Skeletal muscle cell (primary cell): Measurements from ENCODE around the gene BMP15.

ENCODE experiments used
- DNase-seq: peaks from one replicate; pipeline ENCODE4 v3.0.0-alpha.2; 2010; ENCODE audit warnings: low read depth
- H3K4me3 ChIP-seq: 2 replicates; pipeline ENCODE4 v1.5.1; 2011; ENCODE audit warnings: low read depth, mild to moderate bottlenecking, control low read depth, low read length, moderate library complexity

Gene BMP15

DNA sequence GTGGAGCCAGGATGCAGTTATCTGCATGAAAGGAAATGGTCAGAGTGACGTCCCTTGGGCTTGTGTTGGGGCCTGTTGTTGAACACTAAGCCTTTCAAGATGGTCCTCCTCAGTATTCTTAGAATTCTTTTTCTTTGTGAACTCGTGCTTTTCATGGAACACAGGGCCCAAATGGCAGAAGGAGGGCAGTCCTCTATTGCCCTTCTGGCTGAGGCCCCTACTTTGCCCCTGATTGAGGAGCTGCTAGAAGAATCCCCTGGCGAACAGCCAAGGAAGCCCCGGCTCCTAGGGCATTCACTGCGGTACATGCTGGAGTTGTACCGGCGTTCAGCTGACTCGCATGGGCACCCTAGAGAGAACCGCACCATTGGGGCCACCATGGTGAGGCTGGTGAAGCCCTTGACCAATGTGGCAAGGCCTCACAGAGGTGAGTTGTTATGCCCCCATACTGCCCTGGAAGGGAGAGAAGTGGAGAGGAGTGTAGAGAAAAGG is at the start of gene BMP15:
Gene BMP15, plus strand, starts transcription at position 51 of the 492 bp plus-strand sequence. Its CDS starts 49 bp downstream, at position 100.
- H3K4me3 ChIP-seq, result no peak within 1 kb of the TSS
- no peak for DNase-seq

DNA sequence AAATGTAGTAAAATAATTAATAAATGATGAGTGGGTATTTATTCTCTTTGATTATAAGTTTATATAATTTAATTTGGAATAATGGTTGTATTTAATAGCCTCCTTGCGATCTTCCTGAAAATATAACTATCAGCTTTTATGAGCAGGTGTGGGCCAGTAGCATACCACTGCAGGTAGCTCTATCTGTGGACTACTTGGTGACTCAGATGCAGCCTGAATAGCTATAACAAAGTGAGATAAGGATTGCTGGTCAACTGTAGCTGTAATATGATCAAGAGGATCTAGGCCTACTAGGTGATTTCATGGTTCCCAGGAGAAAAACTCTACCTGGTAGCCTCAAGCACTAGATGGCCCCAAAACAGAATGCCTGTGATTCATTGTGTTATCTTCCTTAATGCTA is 47.1 kb upstream of the BMP15 start:
- H3K4me3 ChIP-seq, result no peak overlapping the region
- DNase-seq, result no peak

DNA sequence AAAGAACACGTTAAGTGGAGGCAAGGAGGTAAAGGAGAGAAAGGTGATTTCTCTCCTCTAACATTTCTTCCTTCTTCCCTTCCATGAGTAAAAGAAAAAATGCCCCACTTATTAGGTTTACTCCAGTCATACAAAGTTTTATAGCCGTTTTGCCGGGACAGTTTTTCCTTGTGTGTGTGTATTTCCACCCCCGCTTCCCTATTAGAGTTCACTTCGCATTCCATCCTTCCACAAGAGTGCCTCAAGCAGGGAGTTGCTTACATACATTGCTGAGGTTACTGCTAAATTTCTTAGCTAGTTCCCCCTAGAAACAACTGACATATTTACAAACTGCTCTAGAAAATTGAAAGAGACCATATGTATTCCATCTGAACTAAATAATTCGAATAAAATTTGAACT is 45.2 kb upstream of the BMP15 start:
- DNase-seq, result no peak
- H3K4me3 ChIP-seq, result no peak overlapping the region

DNA sequence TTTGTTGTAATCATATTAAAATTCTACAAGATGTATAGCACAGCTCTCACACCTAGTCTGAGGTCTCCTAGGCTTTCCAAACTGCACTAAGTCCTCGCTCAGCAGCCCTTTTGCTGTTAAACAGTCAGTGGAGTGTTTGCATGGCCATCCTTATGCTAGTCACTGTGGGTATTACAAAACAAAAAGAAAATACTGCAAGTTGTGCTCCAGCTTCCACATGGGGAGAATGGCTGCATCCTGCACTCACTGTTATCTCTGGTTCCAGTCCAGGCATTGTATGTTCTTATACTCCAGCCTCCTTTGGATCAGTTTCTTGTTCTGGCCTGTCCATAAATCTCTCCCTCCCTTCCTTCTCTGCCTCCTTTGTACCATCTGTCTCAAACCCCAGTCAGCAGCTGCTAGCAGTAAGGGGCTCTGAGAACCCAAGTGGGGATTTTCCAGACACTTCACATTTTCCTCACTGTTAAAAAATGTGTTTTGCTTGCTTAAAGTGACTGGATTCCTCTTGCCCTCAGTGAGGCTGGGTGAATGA is 38.5 kb upstream of the BMP15 start:
- no peak for DNase-seq

DNA sequence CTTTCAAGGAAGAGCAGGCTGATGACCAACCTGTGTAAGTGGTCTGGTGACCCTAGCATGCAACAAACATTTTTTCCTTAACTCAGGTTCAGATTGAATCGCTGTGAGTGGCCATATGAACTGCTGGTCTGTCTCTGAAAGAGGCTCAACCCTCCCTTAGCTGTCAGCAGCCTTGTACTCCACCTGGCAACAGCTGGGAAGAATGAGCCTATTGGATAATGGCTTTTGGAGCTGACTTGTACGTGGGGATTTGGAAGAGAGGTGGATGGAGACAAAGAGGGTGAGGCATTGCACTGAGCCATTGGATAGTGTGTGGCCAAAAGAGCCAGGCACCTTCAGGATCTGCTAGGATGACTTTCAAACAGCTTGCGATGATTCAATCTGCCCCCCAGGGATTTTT is 35.7 kb upstream of the BMP15 start:
- no peak overlapping the region for H3K4me3 ChIP-seq
- DNase-seq, result no peak

More for the DNA sequence above, 38.5 kb upstream of the BMP15 start:
- no peak overlapping the region for H3K4me3 ChIP-seq

DNA sequence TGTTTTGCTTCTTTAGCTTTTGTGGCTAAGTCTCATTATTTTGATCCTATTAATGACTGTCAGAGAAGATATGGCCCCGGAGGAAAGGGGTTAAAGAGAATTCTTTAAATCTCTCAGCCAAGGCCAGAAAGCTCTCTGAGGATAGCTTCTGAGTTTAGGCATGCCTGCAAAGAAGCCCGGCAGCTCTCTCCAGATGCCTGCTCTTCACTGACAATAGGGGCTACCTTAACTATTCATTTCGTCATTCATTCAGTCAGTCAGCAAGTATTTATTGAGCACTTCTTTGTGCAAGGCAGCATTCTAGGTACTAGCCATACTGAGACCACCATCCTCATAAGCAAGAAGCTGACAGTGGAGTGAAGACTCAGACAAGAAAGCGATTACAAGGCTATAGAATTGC is 34.0 kb upstream of the BMP15 start:
- DNase-seq, result no peak
- no peak overlapping the region for H3K4me3 ChIP-seq

DNA sequence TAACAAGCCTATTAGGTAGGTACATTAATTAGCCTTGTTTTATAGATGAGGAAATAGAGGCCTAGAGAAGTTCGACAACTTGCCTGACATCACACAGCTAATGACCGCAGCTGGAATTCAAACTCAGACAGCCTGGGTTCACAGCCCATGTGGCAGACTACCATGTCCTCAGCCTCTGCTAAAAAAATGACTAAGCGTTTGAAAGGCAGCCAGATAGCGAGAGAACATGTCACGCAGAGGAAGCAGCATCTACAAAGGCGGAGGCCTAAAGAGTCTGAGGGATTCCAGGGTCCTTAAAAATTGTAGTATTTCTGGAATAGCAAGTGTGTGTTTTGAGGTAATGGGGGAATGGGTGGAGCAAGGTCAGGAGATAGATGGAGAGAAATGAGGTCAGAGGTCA is 33.2 kb upstream of the BMP15 start:
- no peak overlapping the region for H3K4me3 ChIP-seq
- no peak for DNase-seq

DNA sequence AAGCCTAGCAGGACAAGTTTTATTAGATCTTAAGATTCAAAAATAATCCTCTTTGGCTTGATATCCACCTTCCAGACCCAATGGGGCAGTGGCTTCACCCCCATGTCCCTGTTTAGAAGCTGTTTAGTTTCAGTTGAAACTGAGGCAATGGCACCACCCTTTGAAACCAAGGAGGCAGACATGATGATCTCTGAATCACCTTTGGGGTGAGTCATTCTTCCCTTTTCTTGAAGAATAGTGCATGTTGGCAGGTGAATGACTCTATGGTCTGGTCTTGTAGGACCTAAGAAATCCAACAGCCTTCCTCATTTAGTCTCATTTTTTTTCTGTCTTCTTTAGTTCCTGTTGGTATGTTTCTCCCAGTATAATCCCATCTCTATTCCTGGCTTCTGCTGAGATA is 29.5 kb upstream of the BMP15 start:
- DNase-seq, result no peak
- H3K4me3 ChIP-seq, result no peak overlapping the region

DNA sequence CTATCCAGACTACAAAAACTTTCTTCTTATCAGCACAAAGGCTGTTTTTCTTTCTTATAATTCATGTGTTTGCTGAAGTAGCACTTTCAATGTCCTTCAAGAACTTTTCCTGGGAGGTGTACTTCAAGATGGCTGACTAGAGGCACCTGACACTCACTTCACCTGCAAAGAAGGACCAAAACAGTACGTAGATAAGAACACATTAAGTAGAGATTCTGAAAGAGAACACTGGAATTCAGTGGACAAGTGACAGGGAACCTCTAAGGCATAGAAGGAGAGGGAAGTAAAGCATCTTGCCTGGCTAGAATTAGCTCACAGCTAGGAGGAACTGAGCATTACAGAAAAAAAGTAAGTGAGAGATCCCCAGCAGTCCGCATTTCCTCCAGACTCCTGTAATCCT is 21.7 kb upstream of the BMP15 start:
- H3K4me3 ChIP-seq, result no peak overlapping the region
- DNase-seq, result no peak

DNA sequence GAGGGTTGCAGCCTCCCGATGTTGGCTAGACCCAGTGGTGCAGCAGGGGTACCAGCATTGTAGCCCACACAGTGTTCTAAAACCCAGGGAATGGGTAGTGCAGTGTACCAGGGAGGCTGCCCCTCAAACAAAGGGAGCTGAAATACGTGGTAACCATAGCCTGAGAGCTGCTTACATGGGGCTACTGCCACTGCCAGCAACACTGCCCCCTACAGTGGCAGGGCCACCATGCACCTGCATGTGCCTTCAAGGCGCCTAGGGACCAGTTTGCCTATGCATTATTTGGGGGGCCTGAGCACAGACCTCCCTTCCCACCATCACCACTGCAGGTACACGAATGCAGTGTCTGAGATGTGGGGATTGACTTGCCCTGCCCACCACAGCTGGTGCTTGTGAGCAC is 21.0 kb upstream of the BMP15 start:
- DNase-seq, result no peak
- no peak overlapping the region for H3K4me3 ChIP-seq

DNA sequence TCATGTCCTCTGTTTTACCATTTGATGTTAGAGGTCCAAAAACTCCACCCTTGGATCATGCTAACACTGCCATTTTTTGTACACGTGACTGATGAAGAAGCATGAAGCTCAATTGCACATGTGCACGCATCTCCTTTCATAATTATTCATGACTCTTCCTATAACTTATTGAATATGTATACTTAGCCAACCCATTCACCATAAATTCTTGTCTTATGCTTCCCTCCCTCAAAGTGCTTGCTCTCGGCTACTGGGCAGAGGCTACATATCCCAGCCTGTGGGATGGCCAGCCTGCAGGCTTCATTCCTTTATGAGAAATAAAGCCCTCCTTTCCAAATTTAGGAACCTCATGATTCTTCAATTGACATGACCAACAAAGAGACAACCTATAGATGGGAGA is 17.5 kb upstream of the BMP15 start:
- DNase-seq, result no peak
- H3K4me3 ChIP-seq, result no peak overlapping the region

DNA sequence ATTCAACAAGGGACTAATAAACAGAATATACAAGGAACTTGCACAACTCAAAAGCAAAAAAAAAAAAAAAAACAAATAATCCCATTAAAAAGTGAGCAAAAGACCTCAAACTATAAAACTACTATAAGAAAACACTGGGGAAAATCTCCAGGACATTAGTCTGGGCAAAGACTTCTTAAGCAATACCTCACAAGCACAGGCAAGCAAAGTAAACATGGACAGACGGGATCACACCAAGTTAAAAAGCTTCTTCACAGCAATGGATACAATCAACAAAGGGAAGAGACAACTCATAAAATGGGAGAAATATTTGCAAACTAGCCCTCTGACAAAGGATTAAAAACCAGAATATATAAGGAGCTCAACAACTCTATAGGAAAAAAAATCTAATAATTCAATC is 17.1 kb upstream of the BMP15 start:
- no peak for DNase-seq
- no peak overlapping the region for H3K4me3 ChIP-seq

DNA sequence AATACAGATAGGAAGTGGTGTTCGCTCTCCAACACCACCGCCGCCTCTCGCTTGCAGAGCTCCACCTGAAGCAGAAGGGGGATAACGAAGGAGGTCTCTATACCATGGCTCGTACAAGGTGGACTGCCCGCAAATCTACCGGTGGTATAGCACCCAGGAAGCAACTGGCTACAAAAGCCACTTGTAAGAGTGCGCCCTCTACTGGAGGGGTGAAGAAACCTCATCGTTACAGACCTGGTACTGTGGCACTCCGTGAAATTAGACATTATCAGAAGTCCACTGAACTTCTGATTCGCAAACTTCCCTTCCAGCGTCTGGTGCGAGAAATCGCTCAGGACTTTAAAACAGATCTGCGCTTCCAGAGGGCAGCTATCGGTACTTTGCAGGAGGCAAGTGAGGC is 5.2 kb upstream of the BMP15 start:
- no peak overlapping the region for H3K4me3 ChIP-seq
- no peak for DNase-seq

DNA sequence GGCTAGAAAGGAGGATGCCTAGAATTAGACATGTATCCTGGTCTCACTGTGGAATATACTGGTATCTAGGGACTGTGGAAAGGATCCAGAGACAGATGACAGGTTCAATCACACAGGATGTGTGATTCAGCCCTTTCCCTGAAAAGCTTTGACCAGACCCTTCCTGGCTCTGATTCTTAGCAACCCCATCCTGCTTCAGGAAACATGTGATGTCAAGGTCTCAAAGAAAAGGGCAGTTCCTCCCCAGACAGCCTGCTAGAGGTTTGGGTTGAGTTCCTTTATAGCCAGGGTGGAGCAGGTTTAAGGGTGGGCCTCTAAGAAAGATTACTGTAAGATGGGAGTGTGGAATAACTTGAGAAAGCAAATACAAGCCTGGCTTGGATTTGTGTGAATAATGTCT is 3.0 kb downstream of the BMP15 start:
- H3K4me3 ChIP-seq, result no peak overlapping the region
- DNase-seq, result no peak

DNA sequence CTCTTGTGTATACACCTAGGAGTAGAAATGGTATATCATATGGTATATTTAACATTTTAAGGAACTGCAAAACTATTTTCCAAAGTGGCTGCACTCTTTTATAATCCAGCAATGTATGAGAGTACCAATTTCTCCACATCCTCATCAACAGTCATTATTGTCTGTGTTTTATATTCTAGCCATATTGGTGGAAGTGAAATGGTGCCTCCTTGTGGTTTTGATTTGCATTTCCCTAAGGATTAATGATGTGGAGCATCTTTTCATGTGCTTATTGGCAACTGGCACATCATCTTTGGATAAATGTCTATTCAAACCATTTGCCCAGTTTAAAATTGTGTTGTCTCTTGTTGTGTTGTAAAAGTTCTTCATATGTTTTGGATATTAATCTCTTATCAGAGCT is 9.6 kb downstream of the BMP15 start:
- no peak overlapping the region for H3K4me3 ChIP-seq
- no peak for DNase-seq

DNA sequence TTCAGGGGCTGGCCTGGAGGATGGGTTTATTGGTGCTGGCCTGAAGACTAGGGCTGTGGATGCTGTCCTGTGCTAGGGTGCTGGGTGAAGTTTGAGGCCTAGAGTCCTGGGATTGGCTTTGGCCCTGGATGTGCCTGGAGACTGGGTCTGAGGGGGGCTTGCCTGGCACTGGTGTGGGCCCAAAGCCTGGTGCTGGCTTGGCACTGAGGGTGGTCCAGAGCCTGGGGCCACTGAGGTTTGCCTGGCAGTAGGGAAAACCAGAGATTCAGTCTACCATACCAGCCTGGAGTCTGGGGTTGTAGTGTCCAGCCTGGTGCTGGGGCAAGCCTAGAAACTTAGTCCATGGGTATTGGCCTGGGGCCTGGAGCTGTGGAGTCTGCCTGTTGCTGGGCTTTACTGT is 16.6 kb downstream of the BMP15 start:
- no peak for DNase-seq
- H3K4me3 ChIP-seq, result no peak overlapping the region

DNA sequence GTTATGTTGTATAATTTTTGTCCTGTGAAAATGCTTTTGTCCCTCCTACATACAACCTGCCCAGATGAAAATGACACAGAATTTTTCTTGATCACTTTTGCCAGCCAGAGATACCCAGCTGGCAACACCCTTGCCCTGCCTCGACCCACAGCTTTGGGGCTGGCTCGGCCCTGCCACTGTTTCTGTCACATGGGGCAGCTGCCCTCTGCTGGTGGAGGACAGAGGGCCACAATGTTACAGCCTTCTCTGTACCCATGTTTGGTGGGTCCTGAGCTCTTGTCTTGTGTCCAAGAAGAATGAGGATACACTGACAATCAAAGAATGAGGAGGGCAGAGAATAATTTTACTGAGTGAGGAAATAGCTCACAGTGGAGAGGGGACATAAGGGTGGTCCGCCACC is 31.1 kb downstream of the BMP15 start:
- no peak for DNase-seq
- no peak overlapping the region for H3K4me3 ChIP-seq

DNA sequence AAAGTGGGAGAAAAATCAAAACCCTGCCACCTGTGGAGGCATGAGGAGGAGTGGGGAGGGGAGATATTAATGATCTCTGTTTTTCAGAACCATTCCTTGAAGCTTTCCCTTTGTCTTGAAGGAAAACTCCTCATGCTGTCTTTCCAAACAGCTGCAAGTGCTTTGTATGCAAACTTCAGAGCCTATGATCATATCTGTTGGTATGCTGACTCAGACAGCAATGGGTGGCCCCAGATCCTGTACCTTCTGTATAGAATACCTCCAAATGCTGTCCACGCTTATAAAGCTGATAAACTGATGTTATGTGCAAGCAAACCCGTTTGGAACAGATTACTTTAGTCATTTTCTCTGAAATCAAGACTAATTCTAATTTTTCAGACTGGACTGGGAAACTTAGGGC is 31.9 kb downstream of the BMP15 start:
- no peak for DNase-seq
- no peak overlapping the region for H3K4me3 ChIP-seq

DNA sequence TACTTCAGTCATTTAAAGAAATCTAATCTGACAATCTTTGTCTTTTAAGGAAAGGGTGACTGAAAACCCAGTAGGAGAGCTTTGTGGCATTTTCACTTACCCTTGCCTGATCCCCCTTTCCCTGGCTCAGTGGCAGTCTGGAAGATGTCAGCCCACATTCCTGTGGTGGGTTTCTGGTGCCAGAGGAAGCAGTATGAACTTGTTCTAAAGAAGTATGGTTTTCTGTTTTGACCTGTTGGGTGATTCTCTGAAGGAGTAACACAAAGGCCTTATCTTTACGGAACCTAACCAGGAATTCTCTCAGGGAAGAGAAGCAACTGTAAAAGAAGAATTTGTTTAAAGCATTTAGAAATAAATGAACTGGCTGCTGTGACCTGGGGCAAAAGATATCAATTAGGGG is 41.9 kb downstream of the BMP15 start:
- no peak for DNase-seq
- no peak overlapping the region for H3K4me3 ChIP-seq

DNA sequence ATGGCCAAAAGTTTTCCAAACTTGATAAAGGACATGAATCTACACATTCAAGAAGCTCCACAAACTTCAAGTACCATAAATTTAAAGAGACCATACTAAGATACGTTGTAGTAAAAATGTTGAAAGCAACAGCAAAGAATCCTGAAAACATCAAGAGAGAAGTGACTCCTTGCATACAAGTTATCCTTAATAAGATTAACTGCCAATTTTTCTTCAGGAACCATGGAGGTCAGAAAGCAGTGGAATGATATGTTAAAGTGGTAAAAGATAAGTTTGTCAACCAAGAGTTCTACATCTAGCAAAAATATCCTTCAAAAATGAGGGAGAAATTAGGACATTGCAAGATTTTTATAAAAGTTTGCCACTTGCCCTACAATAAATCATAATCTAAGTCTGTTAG is 43.3 kb downstream of the BMP15 start:
- no peak overlapping the region for H3K4me3 ChIP-seq

DNA sequence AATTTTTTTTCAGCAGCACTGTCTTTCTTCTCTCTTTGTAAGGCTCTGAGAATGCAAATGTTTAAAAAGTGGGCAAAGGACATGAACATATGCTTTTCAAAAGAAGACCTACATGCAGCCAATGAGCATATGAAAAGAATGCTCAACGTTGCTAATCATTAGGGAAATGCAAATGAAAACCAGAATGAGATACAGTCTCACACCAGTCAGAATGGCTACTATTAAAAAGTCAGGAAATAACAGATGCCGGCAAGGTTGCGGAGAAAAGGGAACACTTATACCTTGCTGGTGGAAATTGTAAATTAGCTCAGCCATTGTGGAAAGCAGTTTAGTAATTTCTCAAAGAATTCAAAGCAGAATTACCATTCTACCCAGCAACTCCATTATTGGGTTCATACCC is 51.6 kb downstream of the BMP15 start:
- no peak for DNase-seq

More for the DNA sequence above, 43.3 kb downstream of the BMP15 start:
- DNase-seq, result no peak

DNA sequence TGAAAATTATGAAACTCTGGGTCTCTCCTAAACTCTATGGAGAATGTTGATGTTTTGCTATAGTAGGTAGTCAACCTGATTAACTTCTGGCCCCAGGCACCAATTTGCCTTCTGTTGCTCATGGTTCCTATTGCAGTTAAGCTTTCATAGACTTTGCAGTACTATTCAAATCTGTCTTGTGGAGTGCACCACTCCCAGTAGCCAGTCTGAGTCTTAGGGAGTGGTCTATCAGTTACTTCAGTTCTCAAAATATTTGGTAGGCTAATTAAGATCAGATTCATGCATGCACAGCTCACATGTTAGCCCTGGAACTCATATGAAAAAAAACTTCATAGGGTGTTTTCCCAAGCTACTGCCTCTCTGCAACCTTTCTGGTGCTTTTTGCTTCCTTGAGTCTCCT is 53.3 kb downstream of the BMP15 start:
- no peak for DNase-seq
- H3K4me3 ChIP-seq, result no peak overlapping the region

More for the DNA sequence above, 51.6 kb downstream of the BMP15 start:
- H3K4me3 ChIP-seq, result no peak overlapping the region
